A549 (cell line): ENCODE results near the gene BCL11B. TPM values are rescaled to one million over a fixed set of nuclear protein-coding genes. Genes with fewer than 3 reads are reported as not detected.

Experiments used
- ATAC-seq, 2 experiments: fragments of 200-7000 bp in 1 of 2; fragments of >200 bp in 1 of 2; cut with Nextera tagmentation in 1 of 2; cut with Tn5 transposase in 1 of 2; 3 replicates each; pipeline versions ENCODE4 v1.8.0 to v1.9.1; 2018 to 2020; ENCODE audit warnings: mild to moderate bottlenecking in 1 of 2, moderate library complexity in 1 of 2
- CTCF ChIA-PET: fragments of 300-600 bp; sonication (Branson Sonifier 250); formaldehyde crosslinking; extraction: SDS; loops from one replicate; lab custom pipeline; 2021; ENCODE audit warnings: antibody characterized with exemption, inconsistent platforms; lab: Yijun Ruan, JAX
- POLR2A ChIA-PET: fragments of 350-600 bp; formaldehyde crosslinking; extraction: SDS; loops from one replicate; lab custom pipeline; 2021; ENCODE audit warnings: antibody characterized with exemption, inconsistent platforms; lab: Yijun Ruan, JAX
- DNase-seq, 2 experiments: peaks; one replicate each; pipeline versions ENCODE4 v3.0.0 to v3.0.0-alpha.2; 2011 to 2016; ENCODE audit warnings: low read depth in 1 of 2, low spot score in 1 of 2
- FAIRE-seq: peaks from 2 replicates; lab custom pipeline; 2011; peaks lifted over from hg19 to GRCh38; lab: Jason Lieb, UNC
- H3K27ac ChIP-seq, 2 experiments: fragments of >200 bp; sonication (Bioruptor Twin); formaldehyde crosslinking; 3 replicates each; pipeline ENCODE4 v1.5.1; 2016 to 2017
- H3K4me1 ChIP-seq: fragments of >200 bp; sonication (Bioruptor Twin); formaldehyde crosslinking; 3 replicates; pipeline ENCODE4 v1.6.1; 2016
- H3K4me2 ChIP-seq: fragments of >200 bp; sonication (Bioruptor Twin); formaldehyde crosslinking; 3 replicates; pipeline ENCODE4 v1.6.1; 2016
- H3K4me3 ChIP-seq: fragments of >200 bp; sonication (Bioruptor Twin); formaldehyde crosslinking; 3 replicates; pipeline ENCODE4 v1.5.1; 2016
- H3K9me3 ChIP-seq: fragments of >200 bp; sonication (Bioruptor Twin); formaldehyde crosslinking; 3 replicates; pipeline ENCODE4 v1.6.1; 2016
- BCL3 ChIP-seq: fragments of >200 bp; sonication (Bioruptor Twin); formaldehyde crosslinking; IDR thresholded peaks from 3 replicates; pipeline ENCODE4 v1.6.1; 2016
- BHLHE40 ChIP-seq: IDR thresholded peaks from 2 replicates; pipeline ENCODE4 v1.6.1; 2012; ENCODE audit warnings: low read depth, low read length, inconsistent platforms
- CHD2 ChIP-seq: fragments of 150-350 bp; IDR thresholded peaks from 2 replicates; pipeline ENCODE4 v1.6.1; 2014; ENCODE audit warnings: low read length; ENCODE audit not compliant: partially characterized antibody
- CHD4 ChIP-seq: fragments of 200-600 bp; sonication (generic); IDR thresholded peaks from 2 replicates; pipeline ENCODE4 v1.6.1; 2016; ENCODE audit warnings: antibody characterized with exemption, mild to moderate bottlenecking, borderline replicate concordance
- ELK1 ChIP-seq: fragments of 150-350 bp; IDR thresholded peaks from 2 replicates; pipeline ENCODE4 v1.6.1; 2014; ENCODE audit warnings: low read depth, mild to moderate bottlenecking, low read length
- EP300 ChIP-seq, 2 experiments: fragments of >200 bp; sonication (Bioruptor Twin); formaldehyde crosslinking; IDR thresholded peaks; 2 replicates in 1 of 2; 3 replicates in 1 of 2; pipeline ENCODE4 v1.6.1; 2016 to 2017
- FOSB ChIP-seq: fragments of 250-450 bp; sonication (Bioruptor Pico); IDR thresholded peaks from 2 replicates; pipeline ENCODE4 v1.5.0; 2020; ENCODE audit warnings: mild to moderate bottlenecking, moderate library complexity
- FOSL2 ChIP-seq, 2 experiments: fragments of 450-650 bp in 1 of 2; fragments of >200 bp in 1 of 2; sonication (Bioruptor Twin) in 1 of 2; formaldehyde crosslinking; IDR thresholded peaks; 2 replicates each; pipeline versions ENCODE4 v1.5.0 to v1.6.1; 2016 to 2020; ENCODE audit warnings: mild to moderate bottlenecking in 1 of 2, moderate library complexity in 1 of 2
- HES2 ChIP-seq: fragments of >200 bp; sonication (Bioruptor Twin); formaldehyde crosslinking; IDR thresholded peaks from 2 replicates; pipeline ENCODE4 v1.6.1; 2016
- HMGXB4 ChIP-seq: fragments of 250-450 bp; sonication (Bioruptor Pico); IDR thresholded peaks from 2 replicates; pipeline ENCODE4 v1.5.0; 2021; ENCODE audit warnings: mild to moderate bottlenecking, moderate library complexity, borderline replicate concordance
- HOXA7 ChIP-seq: fragments of 250-450 bp; sonication (Bioruptor Pico); IDR thresholded peaks from 2 replicates; pipeline ENCODE4 v1.5.0; 2020; ENCODE audit warnings: mild to moderate bottlenecking, moderate library complexity
- HOXB5 ChIP-seq: fragments of 250-450 bp; sonication (Bioruptor Pico); IDR thresholded peaks from 2 replicates; pipeline ENCODE4 v1.5.0; 2020; ENCODE audit warnings: mild to moderate bottlenecking, moderate library complexity
- JUNB ChIP-seq: fragments of >200 bp; sonication (Bioruptor Twin); formaldehyde crosslinking; IDR thresholded peaks from 2 replicates; pipeline ENCODE4 v1.6.1; 2016
- KDM5A ChIP-seq: fragments of 200-600 bp; sonication (generic); IDR thresholded peaks from 2 replicates; pipeline ENCODE4 v1.6.1; 2016; ENCODE audit warnings: antibody characterized with exemption, mild to moderate bottlenecking
- MAZ ChIP-seq: fragments of 150-350 bp; IDR thresholded peaks from 2 replicates; pipeline ENCODE4 v1.6.1; 2014; ENCODE audit warnings: antibody characterized with exemption, low read depth, low read length, borderline replicate concordance
- MYC ChIP-seq: IDR thresholded peaks from 2 replicates; pipeline ENCODE4 v1.6.1; 2012; ENCODE audit warnings: mild to moderate bottlenecking, inconsistent platforms, low read length, improper control_type of control experiment, borderline replicate concordance
- PHF8 ChIP-seq: fragments of 200-600 bp; sonication (generic); IDR thresholded peaks from 2 replicates; pipeline ENCODE4 v1.6.1; 2016; ENCODE audit warnings: low read depth, mild to moderate bottlenecking, antibody characterized with exemption, moderate library complexity, borderline replicate concordance
- RCOR1 ChIP-seq: fragments of 150-350 bp; IDR thresholded peaks from 2 replicates; pipeline ENCODE4 v1.6.1; 2014; ENCODE audit warnings: antibody characterized with exemption, low read length, low read depth
- RNF2 ChIP-seq: fragments of 200-600 bp; sonication (generic); IDR thresholded peaks from 2 replicates; pipeline ENCODE4 v1.6.1; 2016; ENCODE audit warnings: low read depth, mild to moderate bottlenecking, antibody characterized with exemption, moderate library complexity, borderline replicate concordance
- TFCP2L1 ChIP-seq: fragments of 250-450 bp; sonication (Bioruptor Pico); IDR thresholded peaks from 2 replicates; pipeline ENCODE4 v1.5.0; 2021; ENCODE audit warnings: mild to moderate bottlenecking
- WGBS: methylation state at CpG from one replicate; pipeline ENCODE4 v1.1.6; 2017; ENCODE audit errors: missing lambda C conversion rate; 5-methylcytosine and 5-hydroxymethylcytosine counted together
- polyA plus RNA-seq, 4 experiments: library from polyadenylated mRNA; depleted of rRNA in 3 of 4; stranded (reverse); fragments of >200 nt; fragmentation: RNase III in 1 of 4; extraction: RNeasy Plus Mini Kit Qiagen cat#74134 plus additional on column Dnase treatment in 1 of 4; gene quantifications; 2 replicates in 3 of 4; 3 replicates in 1 of 4; pipeline ENCODE4 v1.2.3, GENCODE V29; 2011 to 2017

BCL11B gene
- polyA plus RNA-seq, 2 of the 4 experiments (the other 2 are of a cell fraction) = 0.43 to 0.49 TPM

GRCh38 chr14:99265571-99265970 lies 6.4 kb downstream of the BCL11B start:
- ChIA-PET POLR2A (no interaction called here), CTCF (interaction anchor here (0.6 to 3.1 kb wide), 12 partner anchors 9 to 1284 kb away, joined by 3 to 28 read pairs (median 6); no protein-coding TSS in a partner anchor)
- H3K4me1 ChIP-seq = 0 out of 3 replicates have a peak, but pooled peaks cover 3% of the 10 kb centered on the region
- ATAC-seq (no peak), DNase-seq (no peak), FAIRE-seq (no peak)
- H3K4me3 ChIP-seq = no peak overlapping the region
- H3K27ac ChIP-seq = no peak overlapping the region
- no peaks in the 10 kb centered on the region for H3K9me3 ChIP-seq
- TF ChIP-seq FOSB (CRISPR knock-in tag) (no peak), EP300 (IDR thresholded peaks at IDR 0.05) (no peak), HES2 (no peak), TFCP2L1 (CRISPR knock-in tag) (no peak), RCOR1 (no peak), PHF8 (no peak), CHD4 (no peak), ELK1 (no peak), HOXA7 (no peak), FOSL2 (IDR thresholded peaks at IDR 0.05) (no peak), FOSL2 (CRISPR knock-in tag; IDR thresholded peaks at IDR 0.05) (no peak)
- H3K4me2 ChIP-seq = no peak overlapping the region
- 65% methylated on average over 10 of the region's 10 CpGs for WGBS

- Histone ChIP-seq H3K4me3 (no peak overlapping the region), H3K9me3 (no peaks in the 10 kb centered on the region), H3K27ac (no peak overlapping the region), H3K4me1 (0 out of 3 replicates have a peak, but pooled peaks cover 3% of the 10 kb centered on the region), H3K4me2 (no peak overlapping the region)
- no peak for DNase-seq
- no peak for ATAC-seq
- POLR2A ChIA-PET = no interaction called here
- TF ChIP-seq JUNB (no peak), CHD2 (no peak), PHF8 (no peak), BCL3 (no peak), BHLHE40 (no peak), HMGXB4 (no peak), MYC (no peak), MAZ (no peak), HOXB5 (CRISPR knock-in tag) (no peak), KDM5A (no peak), HOXA7 (no peak), RNF2 (no peak)
- no peak for FAIRE-seq
- CTCF ChIA-PET = interaction anchor here (0.6 to 3.1 kb wide), 4 partner anchors 10 to 1145 kb away, joined by 3 to 28 read pairs (median 8); no protein-coding TSS in a partner anchor
- WGBS = 77% methylated on average over 16 of the region's 17 CpGs
Measured at GRCh38 chr14:99264691-99265450, 7.1 kb downstream of the BCL11B start.
